Sigmoid colon (tissue), 7 donors: ENCODE data around the gene THSD7A. TPM values are rescaled to one million over a fixed set of nuclear protein-coding genes. Genes with fewer than 3 reads are reported as not detected.

Experiments
- DNase-seq: peaks from one replicate; pipeline ENCODE4 v3.0.0-alpha.2; 2019
- H3K27ac ChIP-seq, 4 donors: fragments of 200-600 bp; sonication (generic); one replicate each; pipeline ENCODE4 v1.5.1; 2016 to 2019; ENCODE audit warnings: mild to moderate bottlenecking in 1 of 4
- H3K27me3 ChIP-seq, 3 donors: fragments of 200-600 bp; sonication (generic); one replicate each; pipeline ENCODE4 v1.5.1; 2019; ENCODE audit warnings: mild to moderate bottlenecking in 1 of 3
- H3K36me3 ChIP-seq, 4 donors: fragments of 200-600 bp; sonication (generic); one replicate each; pipeline ENCODE4 v1.5.1; 2016 to 2019
- H3K4me1 ChIP-seq, 4 donors: fragments of 200-600 bp; sonication (generic); one replicate each; pipeline ENCODE4 v1.5.1; 2017 to 2019
- H3K4me3 ChIP-seq, 4 donors: fragments of 200-600 bp; sonication (generic); one replicate each; pipeline ENCODE4 v1.5.1; 2017 to 2019; ENCODE audit warnings: mild to moderate bottlenecking in 2 of 4, moderate library complexity in 1 of 4
- H3K9me3 ChIP-seq, 4 donors: fragments of 200-600 bp in 3 of 4; sonication (generic) in 3 of 4; one replicate each; pipeline versions ENCODE4 v1.5.1 to v1.6.1; 2013 to 2019
- CTCF ChIP-seq, 4 experiments: fragments of 450-650 bp in 3 of 4; fragments of 200-600 bp in 1 of 4; IDR thresholded peaks; one replicate each; pipeline ENCODE4 v1.5.1; 2016 to 2019; ENCODE audit warnings: antibody characterized with exemption in 4 of 4, mild to moderate bottlenecking in 3 of 4, moderate library complexity in 2 of 4
- EP300 ChIP-seq, 4 donors: sonication (generic); formaldehyde crosslinking; IDR thresholded peaks; one replicate each; pipeline ENCODE4 v1.6.1; 2017; ENCODE audit warnings: antibody characterized with exemption in 4 of 4
- POLR2A ChIP-seq, 2 donors: fragments of 450-650 bp; IDR thresholded peaks; one replicate each; pipeline ENCODE4 v1.6.1; 2016; ENCODE audit warnings: antibody characterized with exemption in 2 of 2, mild to moderate bottlenecking in 2 of 2, moderate library complexity in 2 of 2
- POLR2AphosphoS5 ChIP-seq, 4 donors: sonication (generic); formaldehyde crosslinking; IDR thresholded peaks; one replicate each; pipeline ENCODE4 v1.6.1; 2017; ENCODE audit warnings: antibody characterized with exemption in 4 of 4
- WGBS, 2 donors: extraction: QIAGEN DNeasy Blood & Tissue Kit; methylation state at CpG; one replicate each; pipeline ENCODE4 v1.1.7; 2013; 5-methylcytosine and 5-hydroxymethylcytosine counted together
- intact Hi-C: fragments of 100-400 bp; cut with DNase I; formaldehyde crosslinking; loops from one replicate; pipeline ENCODE4 v1.15.1; 2023
- polyA plus RNA-seq, 3 donors: library from polyadenylated mRNA; stranded (reverse); fragments of 200-250 nt; gene quantifications; one replicate each; pipeline ENCODE4 v1.2.3, GENCODE V29; 2013
- total RNA-seq, 4 donors: library from RNA; depleted of rRNA; stranded (reverse); fragments of >200 nt; gene quantifications; one replicate each; pipeline ENCODE4 v1.1.0, GENCODE V29; 2016
- donor health status: healthy with polysubstance abuse.
- donor health status: Bipolar disorder and iron deficiency.
- donor health status: healthy.

The THSD7A gene
- total and polyA plus RNA-seq, 7 donors, result under 0.01 to 6.9 (median 5.0) TPM

GRCh38 chr7:11768263-11768662 is 63.7 kb downstream of the THSD7A start:
- Histone ChIP-seq H3K4me3 (no peak overlapping the region), H3K4me1 (no peaks in the 10 kb centered on the region), H3K27ac (no peak overlapping the region), H3K36me3 (no peaks in the 10 kb centered on the region), H3K27me3 (no peaks in the 10 kb centered on the region), H3K9me3 (no peaks in the 10 kb centered on the region)
- intact Hi-C loops, result no loop called here
- TF ChIP-seq CTCF (IDR thresholded peaks at IDR 0.05) (no peak), POLR2AphosphoS5 (IDR thresholded peaks at IDR 0.05) (no peak), POLR2A (IDR thresholded peaks at IDR 0.05) (no peak), EP300 (IDR thresholded peaks at IDR 0.05) (no peak)
- 85 to 90% methylated on average over 5 of the region's 5 CpGs for WGBS, 2 donors
- no peak for DNase-seq

DNA sequence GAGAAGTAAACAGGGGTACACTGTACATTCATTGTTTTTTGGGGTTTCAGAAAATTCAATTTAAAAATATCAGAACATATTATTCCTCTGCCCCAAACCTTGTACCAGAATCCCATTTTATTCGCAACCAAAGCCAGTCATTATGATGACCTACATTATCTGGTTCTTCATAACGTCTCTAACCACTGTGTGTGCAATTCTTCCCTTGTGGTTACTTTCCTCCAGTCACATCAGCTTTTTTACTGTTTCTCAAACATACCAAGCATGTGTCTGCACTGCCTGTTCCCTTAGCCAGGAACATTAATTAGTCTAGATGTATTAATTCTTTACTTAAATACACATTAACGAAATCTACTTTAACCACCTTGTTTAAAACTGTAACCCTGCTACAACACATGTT is 64.8 kb downstream of the THSD7A start:
- Histone ChIP-seq H3K9me3 (no peaks in the 10 kb centered on the region), H3K4me1 (no peaks in the 10 kb centered on the region), H3K27me3 (no peaks in the 10 kb centered on the region), H3K27ac (no peak overlapping the region), H3K36me3 (no peaks in the 10 kb centered on the region), H3K4me3 (no peak overlapping the region)
- intact Hi-C loops, result no loop called here
- 82 to 85% methylated on average over 3 of the region's 3 CpGs for WGBS, 2 donors
- TF ChIP-seq POLR2A (IDR thresholded peaks at IDR 0.05), result no peak
- no peak for TF ChIP-seq POLR2AphosphoS5 (IDR thresholded peaks at IDR 0.05)
- no peak for TF ChIP-seq CTCF (IDR thresholded peaks at IDR 0.05)
- no peak for TF ChIP-seq EP300 (IDR thresholded peaks at IDR 0.05)
- no peak for DNase-seq

DNA sequence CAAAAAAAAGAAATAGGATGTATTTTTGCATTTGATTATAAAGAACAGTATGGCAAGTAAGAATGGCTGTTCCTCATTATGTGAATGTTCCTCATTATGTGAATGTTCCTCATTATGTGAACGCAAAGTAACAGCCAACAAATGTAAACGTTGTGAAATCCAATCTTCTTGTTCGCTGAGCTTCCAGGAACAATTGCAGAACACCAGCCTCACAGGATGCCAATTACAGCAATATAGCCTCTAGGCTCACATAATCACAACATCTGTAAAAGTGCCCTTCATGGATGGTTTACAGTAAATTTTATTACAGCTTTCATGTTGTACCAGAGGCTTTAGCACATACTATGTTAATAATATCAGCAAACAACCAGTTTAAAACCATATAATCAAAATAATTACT is 71.6 kb downstream of the THSD7A start:
- WGBS, 2 donors, result 3 to 38% methylated on average over 3 of the region's 3 CpGs
- intact Hi-C loops, result no loop called here
- TF ChIP-seq POLR2AphosphoS5 (IDR thresholded peaks at IDR 0.05) (no peak), CTCF (IDR thresholded peaks at IDR 0.05) (no peak), POLR2A (IDR thresholded peaks at IDR 0.05) (no peak), EP300 (IDR thresholded peaks at IDR 0.05) (no peak)

DNA sequence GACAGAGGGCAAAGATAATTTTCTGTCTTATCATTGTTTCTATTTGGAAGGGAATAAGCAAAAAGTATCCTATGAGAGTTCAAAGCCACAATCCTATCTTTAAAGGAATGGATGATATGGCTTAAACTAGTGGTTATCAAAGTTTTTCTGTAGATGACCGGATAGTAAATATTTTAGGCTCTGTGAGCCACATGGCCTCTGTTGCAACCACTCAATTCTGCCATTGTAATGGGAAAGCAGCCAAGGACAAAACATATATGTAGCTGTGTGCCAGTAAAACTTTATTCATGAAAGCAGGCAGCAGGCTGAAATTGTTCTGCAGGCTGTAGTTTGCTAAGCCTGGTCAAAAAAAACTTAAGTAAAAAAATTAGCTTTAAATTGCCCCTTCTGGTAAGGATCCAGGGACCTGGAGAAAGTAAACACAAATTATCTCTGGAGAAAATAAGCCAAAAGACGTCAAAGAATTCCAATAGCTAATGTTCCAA is 73.3 kb downstream of the THSD7A start:
- Histone ChIP-seq H3K27me3 (no peaks in the 10 kb centered on the region), H3K36me3 (no peaks in the 10 kb centered on the region), H3K4me1 (no peaks in the 10 kb centered on the region), H3K27ac (no peak overlapping the region), H3K9me3 (no peaks in the 10 kb centered on the region), H3K4me3 (no peak overlapping the region)
- WGBS, 2 donors, result 77 to 79% methylated on average over 2 of the region's 2 CpGs
- DNase-seq, result no peak
- intact Hi-C loops, result no loop called here
- TF ChIP-seq POLR2A (IDR thresholded peaks at IDR 0.05), result no peak
- TF ChIP-seq CTCF (IDR thresholded peaks at IDR 0.05), result no peak
- no peak for TF ChIP-seq POLR2AphosphoS5 (IDR thresholded peaks at IDR 0.05)
- TF ChIP-seq EP300 (IDR thresholded peaks at IDR 0.05), result no peak

More for the DNA sequence above, 71.6 kb downstream of the THSD7A start:
- no peaks in the 10 kb centered on the region for H3K27me3 ChIP-seq
- no peak overlapping the region for H3K4me3 ChIP-seq
- no peaks in the 10 kb centered on the region for H3K36me3 ChIP-seq
- no peak overlapping the region for H3K27ac ChIP-seq
- no peak for DNase-seq
- H3K4me1 ChIP-seq, result no peaks in the 10 kb centered on the region
- H3K9me3 ChIP-seq, result no peaks in the 10 kb centered on the region

DNA sequence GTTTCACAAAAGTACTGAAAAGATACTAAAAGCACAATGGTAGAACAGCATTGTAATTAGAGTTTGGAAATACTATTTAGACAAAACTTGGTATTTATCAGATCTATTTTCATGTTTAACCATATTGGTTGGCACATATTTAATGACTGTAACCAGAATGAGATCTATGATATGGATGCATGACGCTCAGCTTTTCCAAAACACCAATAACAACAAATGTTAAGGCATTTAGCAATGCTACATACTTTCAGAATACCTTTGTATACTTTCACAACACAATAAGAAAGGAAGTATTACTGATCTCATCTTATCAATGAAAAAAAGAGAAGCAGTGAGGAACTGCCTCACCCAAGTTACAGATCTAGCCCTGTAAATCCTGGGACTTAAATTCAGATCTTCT is 74.8 kb downstream of the THSD7A start:
- Histone ChIP-seq H3K36me3 (no peaks in the 10 kb centered on the region), H3K27ac (no peak overlapping the region), H3K4me3 (no peak overlapping the region), H3K9me3 (no peaks in the 10 kb centered on the region), H3K4me1 (no peaks in the 10 kb centered on the region), H3K27me3 (no peaks in the 10 kb centered on the region)
- intact Hi-C loops, result no loop called here
- DNase-seq, result no peak
- TF ChIP-seq EP300 (IDR thresholded peaks at IDR 0.05) (no peak), CTCF (IDR thresholded peaks at IDR 0.05) (no peak), POLR2AphosphoS5 (IDR thresholded peaks at IDR 0.05) (no peak), POLR2A (IDR thresholded peaks at IDR 0.05) (no peak)
- WGBS, 2 donors, result 93 to 97% methylated on average over 1 of the region's 1 CpG
